SU-DHL-6 (cell line): ENCODE results near the gene TSPAN18.

Experiments used
- EZH2phosphoT487 ChIP-seq: fragments of 200-600 bp; sonication (generic), shearing (Covaris generic); conservative IDR thresholded peaks from 2 replicates; pipeline ENCODE4 v1.6.1; 2018; ENCODE audit warnings: mild to moderate bottlenecking, antibody characterized with exemption, low read length, moderate library complexity, mixed read lengths
- TF ChIP-seq, protein P1 (sequence below): fragments of 200-600 bp; sonication (generic); IDR thresholded peaks from one replicate; pipeline ENCODE4 v1.5.1; 2017; ENCODE audit warnings: antibody characterized with exemption, mild to moderate bottlenecking, low read length, moderate library complexity; ENCODE audit not compliant: insufficient read depth, poor library complexity, severe bottlenecking

DNA sequence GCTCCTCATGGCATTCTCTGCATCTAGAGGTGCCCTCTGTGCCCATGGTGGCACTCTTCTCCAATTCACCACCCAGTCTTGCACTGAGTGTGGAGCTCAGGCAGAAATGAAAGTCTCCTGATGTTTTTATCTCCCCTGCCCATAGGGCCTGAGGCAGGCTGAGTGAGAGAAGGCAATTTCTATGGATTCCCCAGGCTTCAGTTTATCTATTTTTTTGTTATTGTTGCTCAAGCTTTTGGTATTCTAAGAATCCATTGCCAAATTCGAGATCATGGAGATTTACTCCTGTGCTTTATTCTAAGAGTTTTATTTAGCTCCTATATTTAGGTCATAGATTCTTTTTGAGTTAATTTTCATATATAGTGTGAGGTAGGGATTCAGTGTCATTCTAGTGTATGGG is 40.7 kb downstream of the TSPAN18 start:
- TF ChIP-seq, protein P1, sequence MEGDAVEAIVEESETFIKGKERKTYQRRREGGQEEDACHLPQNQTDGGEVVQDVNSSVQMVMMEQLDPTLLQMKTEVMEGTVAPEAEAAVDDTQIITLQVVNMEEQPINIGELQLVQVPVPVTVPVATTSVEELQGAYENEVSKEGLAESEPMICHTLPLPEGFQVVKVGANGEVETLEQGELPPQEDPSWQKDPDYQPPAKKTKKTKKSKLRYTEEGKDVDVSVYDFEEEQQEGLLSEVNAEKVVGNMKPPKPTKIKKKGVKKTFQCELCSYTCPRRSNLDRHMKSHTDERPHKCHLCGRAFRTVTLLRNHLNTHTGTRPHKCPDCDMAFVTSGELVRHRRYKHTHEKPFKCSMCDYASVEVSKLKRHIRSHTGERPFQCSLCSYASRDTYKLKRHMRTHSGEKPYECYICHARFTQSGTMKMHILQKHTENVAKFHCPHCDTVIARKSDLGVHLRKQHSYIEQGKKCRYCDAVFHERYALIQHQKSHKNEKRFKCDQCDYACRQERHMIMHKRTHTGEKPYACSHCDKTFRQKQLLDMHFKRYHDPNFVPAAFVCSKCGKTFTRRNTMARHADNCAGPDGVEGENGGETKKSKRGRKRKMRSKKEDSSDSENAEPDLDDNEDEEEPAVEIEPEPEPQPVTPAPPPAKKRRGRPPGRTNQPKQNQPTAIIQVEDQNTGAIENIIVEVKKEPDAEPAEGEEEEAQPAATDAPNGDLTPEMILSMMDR, result no peak
- no peak for TF ChIP-seq EZH2phosphoT487
